ENCODE results near the gene KIFC3.
"Not testable (repeated sequence)": the region's sequence is repeated elsewhere in the genome, so short reads cannot be mapped to it uniquely, and the experiment has no call there.

Gene KIFC3, protein sequence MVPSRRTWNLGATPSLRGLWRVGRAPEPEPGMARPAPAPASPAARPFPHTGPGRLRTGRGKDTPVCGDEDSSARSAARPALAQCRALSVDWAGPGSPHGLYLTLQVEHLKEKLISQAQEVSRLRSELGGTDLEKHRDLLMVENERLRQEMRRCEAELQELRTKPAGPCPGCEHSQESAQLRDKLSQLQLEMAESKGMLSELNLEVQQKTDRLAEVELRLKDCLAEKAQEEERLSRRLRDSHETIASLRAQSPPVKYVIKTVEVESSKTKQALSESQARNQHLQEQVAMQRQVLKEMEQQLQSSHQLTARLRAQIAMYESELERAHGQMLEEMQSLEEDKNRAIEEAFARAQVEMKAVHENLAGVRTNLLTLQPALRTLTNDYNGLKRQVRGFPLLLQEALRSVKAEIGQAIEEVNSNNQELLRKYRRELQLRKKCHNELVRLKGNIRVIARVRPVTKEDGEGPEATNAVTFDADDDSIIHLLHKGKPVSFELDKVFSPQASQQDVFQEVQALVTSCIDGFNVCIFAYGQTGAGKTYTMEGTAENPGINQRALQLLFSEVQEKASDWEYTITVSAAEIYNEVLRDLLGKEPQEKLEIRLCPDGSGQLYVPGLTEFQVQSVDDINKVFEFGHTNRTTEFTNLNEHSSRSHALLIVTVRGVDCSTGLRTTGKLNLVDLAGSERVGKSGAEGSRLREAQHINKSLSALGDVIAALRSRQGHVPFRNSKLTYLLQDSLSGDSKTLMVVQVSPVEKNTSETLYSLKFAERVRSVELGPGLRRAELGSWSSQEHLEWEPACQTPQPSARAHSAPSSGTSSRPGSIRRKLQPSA

DNA sequence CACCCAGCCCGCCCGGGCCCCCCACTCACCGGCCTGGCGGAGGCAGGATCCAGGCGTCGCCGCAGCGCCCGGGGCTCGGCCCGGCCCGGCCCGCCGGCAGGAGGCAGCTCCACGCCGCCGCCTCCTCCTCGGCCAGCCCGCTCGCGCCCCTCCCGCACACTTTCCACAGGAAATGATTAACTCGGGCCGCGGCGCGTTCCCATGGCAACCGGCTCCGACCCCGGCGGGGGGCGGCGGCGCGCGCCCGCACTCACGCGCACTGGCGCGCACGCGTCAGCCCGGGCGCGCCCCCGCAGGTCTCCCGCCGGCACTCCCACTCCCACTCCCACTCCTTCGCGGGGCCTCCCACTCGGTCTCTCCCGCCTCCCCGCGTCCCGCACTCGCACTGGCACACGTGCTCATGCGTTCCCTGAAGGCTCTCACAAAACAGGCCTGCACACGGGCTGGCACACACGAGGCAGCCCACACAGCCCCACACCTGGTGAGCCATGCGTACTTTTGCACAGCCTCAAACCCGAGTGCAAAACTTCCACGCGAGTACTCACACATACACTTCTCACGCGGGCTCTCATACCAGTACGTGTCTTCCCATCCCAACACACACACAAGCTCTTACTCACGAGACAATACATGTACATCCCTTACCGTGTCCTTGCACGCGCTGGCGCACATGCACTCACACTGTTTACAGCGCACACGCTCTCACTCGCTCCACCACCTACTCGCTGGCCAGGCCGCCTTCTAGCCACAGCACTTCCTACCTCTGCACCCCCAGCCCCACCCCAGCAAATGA lies at the start of gene KIFC3:
Gene KIFC3, minus strand, starts transcription at position 151 of the 793 bp plus-strand sequence. CDS start 4,248 bp downstream, outside the sequence.
- peak; percentile 67 for DNase-seq

DNA sequence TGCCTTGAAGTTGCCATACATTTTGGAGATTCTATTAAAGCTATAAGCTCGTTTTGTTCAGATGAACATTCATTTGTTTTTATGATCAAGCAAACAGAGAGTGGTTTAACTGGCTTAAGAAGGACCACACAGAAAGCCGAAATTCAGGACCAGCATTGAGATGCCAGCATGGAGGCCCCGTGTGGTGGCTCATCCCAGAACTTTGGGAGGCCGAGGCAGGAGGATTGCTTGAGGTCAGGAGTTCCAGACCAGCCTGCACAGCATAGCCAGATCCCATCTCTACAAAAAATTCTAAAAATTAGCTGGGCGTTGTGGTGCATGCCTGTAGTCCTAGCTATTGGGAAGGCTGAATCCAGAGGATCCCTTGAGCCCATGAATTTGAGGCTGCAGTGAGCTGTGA lies 45.9 kb upstream of the KIFC3 start:
- no peak for DNase-seq

DNA sequence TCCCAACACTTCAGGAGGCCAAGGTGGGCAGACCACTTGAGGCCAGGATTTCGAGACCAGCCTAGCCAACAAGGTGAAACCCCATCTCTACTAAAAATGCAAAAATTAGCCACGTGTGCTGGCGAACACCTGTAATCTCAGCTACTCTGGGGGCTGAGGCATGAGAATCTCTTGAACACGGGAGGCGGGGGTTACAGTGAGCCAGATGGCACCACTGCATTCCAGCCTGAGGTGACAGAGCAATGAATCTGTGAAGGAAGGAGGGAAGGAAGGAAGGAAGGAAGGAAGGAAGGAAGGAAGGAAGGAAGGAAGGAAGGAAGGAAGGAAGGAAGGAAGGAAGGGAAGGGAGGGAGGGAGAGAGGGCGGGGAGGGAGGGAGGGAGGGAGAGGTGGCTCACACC lies 44.6 kb upstream of the KIFC3 start:
- DNase-seq, result not testable (repeated sequence)

DNA sequence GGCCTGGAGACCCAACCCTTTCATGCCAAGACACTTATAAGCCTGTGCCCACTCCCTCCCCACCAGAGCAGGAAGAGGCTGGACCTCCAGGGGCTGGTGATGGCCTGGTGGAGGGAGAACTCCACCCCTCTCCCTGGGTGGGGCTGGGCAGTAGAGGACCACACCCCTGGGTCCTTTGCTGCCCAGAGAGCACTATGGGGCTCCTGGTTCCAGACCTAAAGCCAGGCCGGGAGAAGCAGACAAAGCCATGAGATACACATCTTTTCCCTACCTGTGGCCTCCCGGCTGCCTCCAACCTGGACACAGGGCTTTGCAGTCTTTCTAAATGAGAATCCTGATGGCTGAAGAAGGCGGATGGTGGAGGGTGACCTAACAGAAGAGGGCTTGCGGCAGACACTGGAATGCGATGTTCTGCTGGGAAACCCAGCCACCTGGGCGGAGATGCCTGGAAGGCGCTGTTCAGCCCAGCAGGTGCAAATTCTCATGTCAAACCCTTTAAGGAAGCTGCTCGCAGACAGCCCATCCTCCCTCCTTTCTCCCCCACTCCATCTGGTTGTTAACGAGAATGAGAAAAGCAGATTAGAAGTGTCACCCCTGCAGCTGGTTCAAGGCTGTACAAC lies 43.9 kb upstream of the KIFC3 start:
- DNase-seq, result no peak

DNA sequence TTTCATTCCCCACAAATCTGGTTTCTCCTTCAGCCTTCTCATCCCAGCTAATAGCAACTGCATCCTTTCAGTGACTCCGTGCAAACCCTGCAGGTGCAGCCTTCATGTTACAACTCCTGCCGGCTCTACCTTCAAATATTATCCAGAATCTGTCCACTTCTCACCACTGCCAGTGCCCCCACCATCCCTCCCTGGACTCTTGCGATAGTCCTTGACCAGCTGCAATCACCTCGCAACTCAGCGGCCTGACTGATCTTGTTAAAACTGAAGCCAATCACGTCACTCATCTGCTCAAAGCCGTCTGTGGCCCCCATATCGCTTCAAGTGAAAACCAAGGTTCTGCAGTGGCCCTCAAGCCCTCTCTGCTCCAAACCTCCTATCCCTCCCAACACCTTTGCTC lies 42.8 kb upstream of the KIFC3 start:
- no peak for DNase-seq

DNA sequence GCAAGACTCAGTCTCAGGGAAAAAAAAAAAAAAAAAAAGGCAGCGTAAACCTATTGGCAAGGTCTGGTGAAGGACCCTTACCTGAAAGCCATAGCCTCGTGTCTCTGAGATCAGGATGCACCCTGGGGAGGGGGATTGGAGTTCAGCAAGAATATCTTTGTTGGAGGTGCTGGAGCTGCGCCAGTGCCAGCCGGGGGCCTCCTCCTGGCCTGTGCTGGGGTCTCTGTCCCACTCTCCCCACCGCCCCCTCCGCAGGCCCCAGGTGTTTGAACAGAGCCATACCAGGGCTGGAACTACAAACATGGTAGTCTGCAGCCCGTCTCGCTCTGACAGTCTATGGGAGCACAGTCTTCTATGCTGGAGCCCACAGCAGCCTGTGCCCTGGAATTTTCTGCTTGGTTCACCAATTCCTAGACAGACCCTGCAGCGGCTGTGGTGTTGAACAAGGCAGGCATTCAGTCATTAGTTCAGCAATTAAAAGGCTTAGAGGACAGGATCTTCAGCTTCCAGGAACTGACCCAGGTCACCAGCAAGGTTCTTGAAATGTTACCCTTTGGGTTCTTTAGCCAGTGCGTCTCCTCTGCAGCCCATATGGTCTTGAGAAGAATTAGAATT lies 42.2 kb upstream of the KIFC3 start:
- DNase-seq, result no peak

DNA sequence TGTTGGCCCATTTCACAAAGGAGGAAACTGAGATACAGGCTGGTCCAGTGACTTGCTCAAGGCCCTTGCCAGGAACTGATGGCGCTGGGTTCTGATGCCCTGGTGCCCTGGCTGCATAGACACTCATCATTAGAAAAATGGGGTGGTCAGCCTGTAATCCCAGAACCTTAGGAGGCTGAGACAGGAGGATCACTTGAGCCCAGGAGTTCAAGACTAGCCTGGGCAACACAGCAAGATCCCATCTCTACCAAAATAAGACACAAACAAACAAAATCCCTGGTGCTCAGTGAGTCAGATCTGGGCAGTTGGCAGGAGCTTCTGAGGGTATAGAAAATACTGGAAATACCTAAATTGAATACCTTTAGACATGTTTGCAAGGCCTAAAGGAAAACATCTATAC lies 41.1 kb upstream of the KIFC3 start:
- DNase-seq, result no peak

DNA sequence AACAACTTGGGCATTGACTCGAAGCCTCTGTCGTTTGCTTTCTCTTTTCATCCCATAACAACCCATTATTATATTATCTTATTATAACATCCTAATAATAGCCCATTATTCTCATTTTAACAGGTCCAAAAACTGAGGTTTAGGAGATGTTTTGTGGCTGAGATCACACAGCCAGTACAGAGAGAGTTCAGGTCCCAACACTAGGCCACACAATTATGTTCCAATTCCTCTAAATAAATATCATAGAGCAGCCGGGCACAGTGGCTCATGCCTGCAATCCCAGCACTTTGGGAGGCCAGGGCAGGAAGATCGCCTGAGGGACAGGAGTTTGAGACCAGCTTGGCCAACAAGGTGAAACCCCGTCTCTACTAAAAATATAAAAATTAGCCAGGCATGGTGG lies 40.3 kb upstream of the KIFC3 start:
- DNase-seq, result no peak

DNA sequence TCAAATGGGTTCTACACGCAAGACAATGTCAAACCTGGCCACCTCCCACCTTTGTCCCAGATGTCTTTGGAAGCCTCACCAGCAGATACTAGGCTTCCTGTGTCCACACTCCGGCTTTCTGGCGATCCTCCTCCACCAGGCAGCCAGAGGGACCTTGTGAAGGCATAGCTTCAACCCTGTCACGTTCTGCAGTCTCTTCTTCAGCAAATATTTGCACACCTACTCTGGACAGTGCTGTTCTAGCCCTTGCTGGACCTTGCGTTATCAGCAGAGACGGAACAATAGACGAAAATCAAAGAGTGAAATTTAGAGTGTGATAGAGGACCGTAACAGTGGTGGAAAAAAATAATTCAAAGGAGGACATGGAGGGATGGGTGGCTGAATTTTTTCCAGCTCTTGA lies 38.5 kb upstream of the KIFC3 start:
- no peak for DNase-seq

DNA sequence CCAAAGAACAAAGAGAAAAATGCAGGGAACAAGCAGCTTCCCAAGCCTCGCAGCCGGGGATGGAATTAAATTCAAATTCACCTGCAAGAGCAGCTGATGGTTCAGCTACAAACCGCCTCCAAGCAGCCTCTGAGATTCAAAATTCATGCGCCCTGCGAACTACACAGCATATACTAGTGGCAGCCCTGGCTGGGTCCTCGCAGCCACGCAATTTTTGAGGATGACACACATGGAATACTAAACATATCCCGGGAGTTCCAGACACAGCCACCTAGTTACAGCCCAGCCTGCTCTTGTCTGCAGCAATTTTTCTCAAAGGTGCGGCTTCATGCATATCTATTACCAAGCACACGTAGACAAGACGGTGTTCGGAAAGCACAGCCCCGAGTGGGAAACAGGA lies 35.9 kb upstream of the KIFC3 start:
- no peak for DNase-seq

DNA sequence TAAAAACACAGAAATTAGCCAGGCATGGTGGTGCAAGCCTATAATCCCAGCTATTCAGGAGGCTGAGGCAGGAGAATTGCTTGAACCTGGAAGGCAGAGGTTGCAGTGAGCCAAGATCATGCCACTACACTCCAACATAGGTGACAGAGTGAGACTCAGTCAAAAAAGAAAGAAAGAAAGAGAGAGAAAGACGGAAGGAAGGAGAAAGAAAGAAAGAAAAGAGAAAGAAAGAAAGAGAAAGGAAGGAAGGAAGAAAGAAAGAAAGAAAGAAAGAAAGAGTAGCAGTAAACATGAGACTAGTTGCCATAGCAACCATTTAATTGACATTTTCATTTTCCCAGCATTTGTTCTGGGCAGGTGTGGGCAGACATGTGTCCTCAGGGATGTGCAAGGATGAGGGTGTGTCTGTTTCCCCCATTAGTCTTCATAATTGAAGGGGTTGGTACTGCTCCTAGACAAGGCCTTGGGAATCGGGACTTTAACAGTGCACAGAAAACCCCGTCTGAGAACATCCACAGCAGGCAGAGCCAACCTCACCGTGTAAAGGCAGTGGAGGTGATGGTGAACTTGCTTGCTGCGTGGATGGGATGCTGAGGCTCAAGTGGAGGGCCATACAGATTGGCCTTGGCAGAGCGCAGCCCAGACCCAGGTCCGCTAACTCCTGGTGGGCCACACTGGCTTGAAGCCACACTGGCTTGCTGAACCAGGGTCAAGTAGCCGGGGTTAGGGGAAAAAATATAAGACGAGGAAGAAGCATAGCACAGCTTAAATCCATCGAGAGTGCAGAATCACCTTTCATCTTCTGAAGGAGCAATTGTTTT lies 35.2 kb upstream of the KIFC3 start:
- DNase-seq, result no peak

DNA sequence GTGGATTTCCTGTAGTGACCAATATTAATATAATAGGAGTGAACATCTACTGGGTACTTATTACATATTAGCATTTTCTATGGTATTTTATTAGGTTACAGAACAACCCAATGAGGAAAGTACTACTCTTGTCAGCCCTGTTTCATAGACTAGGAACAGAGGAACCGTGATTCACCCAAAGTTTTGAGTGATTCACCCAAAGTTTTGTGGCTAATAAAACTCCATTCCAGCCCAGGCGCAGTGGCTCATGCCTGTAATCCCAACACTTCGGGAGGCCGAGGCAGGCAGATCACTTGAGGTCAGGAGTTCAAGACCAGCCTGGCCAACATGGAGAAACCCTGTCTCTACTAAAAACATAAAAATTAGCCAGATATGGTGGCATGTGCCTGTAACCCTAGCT lies 33.1 kb upstream of the KIFC3 start:
- not testable (repeated sequence) for DNase-seq

DNA sequence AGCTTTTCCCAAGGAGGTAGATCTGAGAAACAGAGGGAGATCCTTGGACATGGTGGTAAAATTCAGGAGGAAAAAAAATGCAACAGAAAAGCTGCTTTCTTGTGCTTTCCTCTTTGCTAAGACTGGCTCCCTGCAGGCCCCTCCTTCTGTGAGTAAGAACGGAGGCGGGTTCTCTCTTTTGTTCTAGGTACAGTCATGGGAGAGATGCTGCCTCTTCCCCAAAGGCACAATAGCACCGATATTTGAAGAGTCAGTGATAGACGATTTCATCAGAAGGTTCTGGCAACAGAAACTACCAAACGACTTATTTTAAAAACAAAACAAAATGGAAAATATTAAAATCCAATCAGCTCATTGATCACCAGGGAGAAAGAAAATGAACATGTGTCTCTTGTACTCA lies 32.6 kb upstream of the KIFC3 start:
- DNase-seq, result no peak

DNA sequence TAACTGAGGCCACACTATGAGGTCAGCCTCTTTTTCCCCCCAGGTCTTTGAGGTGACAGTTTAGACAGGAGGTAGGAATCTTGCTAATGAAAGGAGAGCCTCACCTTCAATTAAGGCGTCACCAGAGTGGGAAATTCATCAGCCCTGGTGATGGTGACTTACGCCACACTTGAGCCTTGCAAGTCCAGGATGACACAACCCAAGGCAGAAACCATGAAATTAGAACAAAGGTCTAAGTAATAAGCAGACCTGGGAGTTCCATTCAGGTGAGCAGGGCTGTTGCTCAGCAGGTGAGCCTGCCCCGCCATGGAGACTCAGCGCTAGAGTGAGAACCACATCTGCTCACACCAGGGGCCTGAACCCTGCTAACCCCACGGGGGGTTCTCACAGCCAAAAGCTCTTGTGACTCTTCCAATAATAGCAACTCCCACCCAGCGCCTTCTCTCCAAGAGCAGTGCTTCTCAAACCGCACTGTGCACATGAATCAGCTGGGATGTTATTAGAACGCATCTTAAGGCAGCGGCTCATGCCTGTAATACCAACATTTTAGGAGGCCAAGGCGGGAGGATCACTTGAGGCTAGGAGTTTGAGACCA lies 28.7 kb upstream of the KIFC3 start:
- DNase-seq, result no peak

DNA sequence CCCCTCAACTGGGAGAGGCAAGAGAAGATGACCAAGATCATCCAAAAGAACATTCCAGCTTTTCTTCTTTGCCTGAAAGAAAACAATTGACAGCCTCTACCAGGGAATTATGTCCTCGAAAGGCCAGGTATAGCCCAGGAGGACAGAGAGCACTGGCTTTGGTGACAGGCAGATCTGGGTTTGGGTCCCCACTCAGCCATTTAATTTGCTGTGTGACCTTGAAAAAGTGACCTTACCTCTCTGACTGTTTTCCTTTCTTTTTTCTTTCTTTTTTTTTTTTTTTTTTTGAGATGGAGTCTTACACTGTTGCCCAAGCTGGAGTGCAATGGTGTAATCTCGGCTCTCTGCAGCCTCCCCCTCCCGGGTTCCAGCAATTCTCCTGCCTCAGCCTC lies 27.7 kb upstream of the KIFC3 start:
- no peak for DNase-seq

DNA sequence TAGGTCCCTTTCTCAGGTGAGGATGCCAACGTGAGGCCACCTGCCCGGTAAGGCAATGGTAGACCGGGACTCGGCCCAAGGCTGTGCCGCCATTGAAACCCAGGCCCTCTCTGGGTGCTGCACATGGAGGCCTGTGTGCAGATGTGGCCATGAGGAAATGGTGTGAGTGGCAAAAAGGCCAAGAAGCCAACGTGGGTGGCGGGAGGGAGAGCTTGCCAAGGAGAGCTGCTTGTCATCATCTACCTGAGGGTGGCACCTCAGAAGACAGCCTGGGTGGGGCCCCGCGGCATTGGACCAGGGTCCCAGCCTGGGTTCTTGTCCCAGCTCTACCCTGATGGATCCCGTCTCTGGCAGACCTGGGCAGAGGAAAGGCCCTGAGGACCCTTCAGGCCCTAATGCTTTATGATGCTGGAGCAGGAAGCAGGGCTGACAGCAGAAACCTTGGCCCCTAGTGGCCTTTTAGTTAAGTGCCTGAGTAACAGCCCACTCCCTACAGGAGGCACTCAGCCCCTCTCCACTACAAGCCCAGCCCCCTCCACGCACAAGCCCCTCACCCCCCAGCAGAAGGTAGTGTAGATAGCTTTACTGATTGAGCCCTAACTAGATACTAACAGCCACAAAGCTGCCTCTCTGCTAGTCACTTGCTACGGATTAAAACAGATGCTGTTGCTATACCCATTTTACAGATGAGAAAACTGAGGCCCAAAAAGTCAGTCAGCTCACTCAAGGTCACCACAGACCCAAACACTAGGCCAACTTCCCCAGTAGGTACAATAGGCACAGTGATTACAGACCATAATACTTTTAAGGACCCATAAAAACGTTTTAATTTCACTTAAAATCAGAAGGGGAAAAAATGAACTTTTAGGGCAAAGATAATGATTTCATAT lies 26.2 kb upstream of the KIFC3 start:
- no peak for DNase-seq

DNA sequence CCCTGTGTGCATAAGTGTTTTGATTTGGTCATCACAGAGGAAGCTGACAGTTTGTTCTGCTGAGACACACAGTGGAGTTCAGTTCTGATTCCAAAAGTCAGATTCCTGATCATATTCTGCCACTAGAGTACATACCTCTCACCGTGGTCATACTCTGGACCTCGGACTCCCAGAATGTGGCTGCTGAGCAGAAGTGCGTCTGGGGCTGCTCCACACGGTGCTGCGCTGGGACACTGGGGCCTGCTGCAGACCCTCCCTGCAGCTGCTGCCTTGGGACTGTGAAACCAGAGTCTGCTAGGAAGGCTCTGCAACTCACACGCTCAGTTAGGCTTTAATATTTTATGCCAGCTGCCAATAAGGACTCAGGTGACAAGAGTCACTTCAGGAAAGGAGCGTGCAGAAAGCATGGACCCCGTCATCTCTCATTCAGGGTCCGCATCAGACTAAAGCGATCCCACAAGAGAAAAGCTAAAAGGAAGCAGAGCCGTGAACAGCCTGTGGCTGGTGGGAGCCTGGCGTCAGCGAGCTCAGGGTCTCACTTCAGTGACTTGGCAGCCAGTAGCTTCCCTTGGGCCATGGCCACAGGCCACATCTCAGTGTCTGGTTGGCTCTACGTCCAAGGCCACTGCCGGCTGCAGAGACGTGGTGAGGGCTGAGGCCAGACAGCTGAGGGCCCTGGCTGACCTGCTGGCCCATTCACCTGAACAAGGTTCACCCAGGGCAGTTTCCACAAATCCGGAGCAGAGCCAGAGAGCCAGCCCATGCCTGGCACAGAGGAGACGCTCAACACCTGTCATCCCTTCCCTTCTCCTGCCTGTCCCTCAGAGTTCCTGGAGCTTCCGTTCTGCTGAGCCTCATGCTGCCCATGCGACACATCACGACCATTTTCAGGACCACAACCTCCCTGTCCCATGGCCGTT lies 24.7 kb upstream of the KIFC3 start:
- no peak for DNase-seq

DNA sequence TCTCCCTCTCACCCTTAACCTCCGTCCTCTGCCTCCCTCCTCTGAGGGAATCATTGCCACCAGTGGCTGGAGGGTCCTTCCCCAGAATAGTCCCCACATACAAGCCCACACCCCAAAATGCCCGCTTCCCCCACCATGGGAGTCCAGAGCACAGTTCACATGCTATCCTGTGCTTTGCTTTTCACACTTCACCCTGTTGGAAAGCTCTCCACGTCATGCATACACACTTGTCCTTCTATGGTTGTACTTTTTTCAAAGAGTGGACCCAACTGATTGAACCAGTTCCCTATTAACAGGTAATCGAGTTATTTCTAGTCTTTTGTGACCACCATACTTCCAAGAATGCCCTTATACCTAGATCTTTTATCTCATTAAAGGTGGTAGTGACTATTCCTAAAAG lies 23.8 kb upstream of the KIFC3 start:
- no peak for DNase-seq

All from stimulated activated CD4-positive, alpha-beta T cell treated with anti-CD3 and anti-CD28 coated beads, Interleukin-4, amount 100 ng/mL, for 24 hours (primary cell).